ENCODE measurements around the gene GTSE1.

GTSE1 gene

GRCh38 chr22:46354176-46354992 lies 57.7 kb downstream of the GTSE1 start:
- DNase-seq, result no peak

GRCh38 chr22:46354993-46355305 lies 58.3 kb downstream of the GTSE1 start:
- DNase-seq, result no peak

- DNase-seq, result peak; percentile 85
Measured at GRCh38 chr22:46355369-46355995, 58.8 kb downstream of the GTSE1 start.

GRCh38 chr22:46355996-46356471 lies 59.4 kb downstream of the GTSE1 start:
- no peak for DNase-seq

GRCh38 chr22:46356496-46357480 lies 60.1 kb downstream of the GTSE1 start:
- no peak for DNase-seq

GRCh38 chr22:46357711-46358520 lies 61.2 kb downstream of the GTSE1 start:
- no peak for DNase-seq

- no peak for DNase-seq
Measured at GRCh38 chr22:46358766-46359165, 62.1 kb downstream of the GTSE1 start.

GRCh38 chr22:46359362-46359761 lies 62.7 kb downstream of the GTSE1 start:
- no peak for DNase-seq

- DNase-seq, result no peak
Measured at GRCh38 chr22:46360097-46360496, 63.4 kb downstream of the GTSE1 start.

GRCh38 chr22:46360891-46361290 lies 64.2 kb downstream of the GTSE1 start:
- DNase-seq, result no peak

- DNase-seq, result no peak
Measured at GRCh38 chr22:46361826-46362202, 65.1 kb downstream of the GTSE1 start.

- DNase-seq, result no peak
Measured at GRCh38 chr22:46362203-46362933, 65.7 kb downstream of the GTSE1 start.

- no peak for DNase-seq
Measured at GRCh38 chr22:46362934-46363515, 66.4 kb downstream of the GTSE1 start.

- DNase-seq, result no peak
Measured at GRCh38 chr22:46363611-46364321, 67.1 kb downstream of the GTSE1 start.

GRCh38 chr22:46364341-46365165 lies 67.9 kb downstream of the GTSE1 start:
- no peak for DNase-seq

GRCh38 chr22:46365166-46365624 lies 68.5 kb downstream of the GTSE1 start:
- DNase-seq, result no peak

GRCh38 chr22:46366327-46366731 lies 69.7 kb downstream of the GTSE1 start:
- no peak for DNase-seq

- DNase-seq, result no peak
Measured at GRCh38 chr22:46366801-46367706, 70.4 kb downstream of the GTSE1 start.

Data from activated CD8-positive, alpha-beta memory T cell treated with anti-CD3 and anti-CD28 coated beads for 24 hours (primary cell).